Transverse colon (tissue), 4 donors: ENCODE data around the gene CFAP58. TPM values are rescaled to one million over a fixed set of nuclear protein-coding genes. Genes with fewer than 3 reads are reported as not detected.

Experiments used
- DNase-seq: peaks from one replicate; pipeline ENCODE4 v3.0.0-alpha.2; 2019
- H3K27ac ChIP-seq, 4 donors: fragments of 200-600 bp; sonication (generic); 2 replicates each; pipeline ENCODE4 v1.5.1; 2016 to 2018; ENCODE audit warnings: inconsistent platforms in 4 of 4
- H3K27me3 ChIP-seq: fragments of 200-600 bp; sonication (generic); 2 replicates; pipeline ENCODE4 v1.5.1; 2017; ENCODE audit warnings: inconsistent platforms
- H3K36me3 ChIP-seq, 4 donors: fragments of 200-600 bp; sonication (generic); 2 replicates each; pipeline ENCODE4 v1.5.1; 2017 to 2019; ENCODE audit warnings: inconsistent platforms in 4 of 4
- H3K4me1 ChIP-seq, 4 donors: fragments of 200-600 bp; sonication (generic); 2 replicates each; pipeline ENCODE4 v1.5.1; 2017 to 2020; ENCODE audit warnings: inconsistent platforms in 4 of 4
- H3K4me3 ChIP-seq, 4 donors: fragments of 200-600 bp; sonication (generic); 1 replicate in 1 of 4; 2 replicates in 3 of 4; pipeline versions ENCODE4 v1.5.1 to v1.6.1; 2017 to 2019; ENCODE audit warnings: inconsistent platforms in 4 of 4
- H3K9me3 ChIP-seq, 2 donors: fragments of 200-600 bp; sonication (generic); 2 replicates each; pipeline ENCODE4 v1.5.1; 2017 to 2019; ENCODE audit warnings: inconsistent platforms in 2 of 2
- EP300 ChIP-seq: sonication (generic); formaldehyde crosslinking; IDR thresholded peaks from one replicate; pipeline ENCODE4 v1.6.1; 2017; ENCODE audit warnings: antibody characterized with exemption, low read depth
- POLR2A ChIP-seq: fragments of 450-650 bp; IDR thresholded peaks from one replicate; pipeline ENCODE4 v1.6.1; 2016; ENCODE audit warnings: antibody characterized with exemption, mild to moderate bottlenecking, moderate library complexity
- POLR2AphosphoS5 ChIP-seq, 3 donors: sonication (generic); formaldehyde crosslinking; IDR thresholded peaks; one replicate each; pipeline ENCODE4 v1.6.1; 2016; ENCODE audit warnings: antibody characterized with exemption in 3 of 3
- WGBS, 2 donors: methylation state at CpG; one replicate each; pipeline ENCODE4 v1.1.5; 2018; ENCODE audit warnings: low coverage in 1 of 2; 5-methylcytosine and 5-hydroxymethylcytosine counted together
- in situ Hi-C, 4 donors: fragments of 200-750 bp; cut with MboI; loops; one replicate each; pipeline versions ENCODE4 v1.15.0 to v1.15.1; 2017; ENCODE audit warnings: low sequenced_read_pairs in 3 of 4, low pct_ligation_motif_present in 1 of 4, low pct_unique_long_range_greater_than_20kb in 1 of 4
- intact Hi-C: fragments of 100-400 bp; cut with DNase I; formaldehyde crosslinking; loops from one replicate; pipeline ENCODE4 v1.15.1; 2023; ENCODE audit warnings: low total_unique reads
- total RNA-seq, 4 donors: library from RNA; depleted of rRNA; stranded (reverse); fragments of >200 nt; gene quantifications; one replicate each; pipeline ENCODE4 v1.1.0, GENCODE V29; 2016
- TF ChIP-seq, protein P1 (sequence below), 5 experiments: fragments of 200-600 bp in 3 of 5; fragments of 450-650 bp in 2 of 5; sonication (generic) in 3 of 5; IDR thresholded peaks; 1 replicate in 2 of 5; 2 replicates in 3 of 5; pipeline ENCODE4 v1.5.1; 2016 to 2017; ENCODE audit warnings: antibody characterized with exemption in 5 of 5, inconsistent platforms in 3 of 5, mild to moderate bottlenecking in 2 of 5, moderate library complexity in 1 of 5

The CFAP58 gene
- total RNA-seq, 4 donors from 2014 or later: 0.16 to 0.27 TPM; not detected in 2

DNA sequence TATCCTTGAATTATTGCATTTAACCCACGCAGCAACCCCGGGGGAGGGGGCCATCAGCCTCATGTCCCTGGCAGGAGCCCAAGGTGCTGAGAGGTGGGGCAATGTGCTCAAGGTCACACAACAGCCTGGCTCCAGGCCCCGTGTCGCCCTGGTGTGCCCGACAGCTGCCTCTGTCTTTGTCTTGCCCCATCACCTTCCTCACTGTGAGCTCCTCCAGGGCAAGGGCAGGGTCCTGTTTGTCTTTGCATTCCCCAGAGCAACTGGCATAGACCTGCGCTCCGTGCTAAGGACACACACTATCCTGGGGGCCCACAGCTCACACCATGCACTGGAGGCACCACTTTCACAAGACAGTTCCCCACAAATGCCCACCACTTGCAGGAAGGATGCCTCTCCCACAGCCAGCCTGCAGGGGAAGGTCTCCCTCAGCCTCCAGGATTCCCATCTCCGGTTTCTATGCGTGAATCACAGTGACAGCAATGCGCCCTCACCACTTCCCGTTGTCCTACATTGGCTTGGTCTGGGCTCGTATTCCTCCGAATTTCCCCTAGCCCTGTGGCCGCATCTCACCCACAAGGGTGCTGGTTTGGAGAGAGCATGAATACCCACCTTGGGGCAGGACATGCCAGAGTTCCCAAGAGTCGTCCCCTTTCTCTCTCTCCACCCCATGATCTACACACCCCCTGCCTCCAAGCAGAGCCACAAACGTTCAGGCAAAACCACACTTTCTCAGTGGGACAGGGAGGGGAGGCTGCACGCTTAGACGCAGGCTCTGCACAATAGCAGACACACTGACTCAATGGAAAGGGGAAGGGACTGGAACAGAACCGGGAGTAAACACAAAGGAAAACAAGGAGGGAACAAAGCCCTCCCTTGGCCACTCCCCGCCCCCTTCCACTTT, 25.6 kb upstream of the CFAP58 start:
- no peak for TF ChIP-seq POLR2A
- peak in 1 of 3 donors; percentile 44 for TF ChIP-seq POLR2AphosphoS5 (IDR thresholded peaks at IDR 0.05)
- Histone ChIP-seq H3K27ac (peak overlapping the region; percentile 74 to 90 (median 82)), H3K4me1 (peaks cover 58 to 98% (median 70%) of the 10 kb centered on the region in 4 donors), H3K9me3 (no peaks in the 10 kb centered on the region), H3K27me3 (no peaks in the 10 kb centered on the region), H3K4me3 (no peak overlapping the region), H3K36me3 (no peaks in the 10 kb centered on the region)
- intact Hi-C loops (no loop called here), in situ Hi-C loops (no loop called here)
- WGBS, 2 donors: 57 to 65% methylated on average over 2 to 20 of the region's 20 CpGs
- DNase-seq: no peak

DNA sequence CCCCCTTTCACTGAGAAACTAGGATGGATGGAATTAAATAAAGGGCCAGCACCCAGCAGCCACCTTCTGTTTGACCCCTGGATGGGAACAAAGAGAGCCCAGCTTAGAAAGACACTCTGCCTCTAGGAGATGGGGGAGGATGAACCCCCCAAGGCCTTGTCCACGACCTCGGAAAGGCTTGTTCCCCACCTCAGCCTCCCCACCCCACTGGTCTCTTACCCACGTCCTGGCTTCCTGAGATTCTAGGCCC, 25.1 kb upstream of the CFAP58 start:
- peaks cover 52 to 96% (median 72%) of the 10 kb centered on the region in 4 donors for H3K4me1 ChIP-seq
- in situ Hi-C loops: no loop called here
- DNase-seq: no peak

DNA sequence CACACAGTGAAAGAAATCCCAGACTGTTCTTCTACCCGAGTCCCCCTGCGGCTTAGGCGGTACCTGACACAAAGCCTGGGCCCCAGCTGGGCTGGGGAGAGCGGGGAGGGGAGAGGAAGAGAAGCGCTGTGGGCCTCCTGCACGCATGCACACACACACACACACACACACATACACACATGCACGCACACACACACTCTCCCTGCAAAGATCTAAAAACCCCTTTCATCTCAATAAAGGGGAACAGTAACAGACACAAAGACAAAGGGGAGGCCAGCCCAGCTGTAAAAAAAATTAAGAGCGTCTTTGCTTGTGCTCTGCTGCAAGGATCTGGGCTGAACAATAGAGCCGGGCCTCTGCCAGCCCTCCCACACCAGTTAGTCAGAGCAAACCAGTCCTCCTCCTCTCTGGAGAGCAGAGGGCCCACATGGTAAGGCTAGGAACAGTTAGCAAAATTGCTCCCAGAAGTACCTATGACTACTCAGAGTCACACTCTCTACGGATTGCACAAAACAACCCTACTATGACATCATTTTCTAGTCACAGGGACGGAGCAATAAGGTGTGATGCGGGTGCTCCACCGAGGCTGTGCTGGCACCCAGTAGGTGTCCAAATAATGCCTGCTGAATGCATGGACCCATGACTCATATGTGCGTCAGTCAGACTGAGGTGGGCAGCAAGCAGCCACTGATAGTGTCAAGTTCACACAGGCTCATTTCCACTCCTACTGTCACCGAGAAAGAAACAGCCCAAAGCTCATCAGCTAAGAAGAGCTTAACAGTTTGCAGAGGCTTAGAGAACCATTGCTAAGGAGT, 24.5 kb upstream of the CFAP58 start:
- H3K9me3 ChIP-seq: no peaks in the 10 kb centered on the region
- H3K36me3 ChIP-seq: no peaks in the 10 kb centered on the region
- H3K4me1 ChIP-seq: peaks cover 54 to 97% (median 76%) of the 10 kb centered on the region in 4 donors
- no peak for DNase-seq
- H3K27me3 ChIP-seq: no peaks in the 10 kb centered on the region
- in situ Hi-C loops: no loop called here
- intact Hi-C loops: no loop called here
- peak overlapping the region in 1 of 4 donors; percentile 15 for H3K4me3 ChIP-seq
- WGBS, 2 donors: 42% methylated on average over 15 of the region's 15 CpGs; no CpG with 5 or more reads in 1 of the 2 donors
- H3K27ac ChIP-seq: peak overlapping the region; percentile 74 to 90 (median 82)
- peak in 1 of 3 donors; percentile 32 for TF ChIP-seq POLR2AphosphoS5 (IDR thresholded peaks at IDR 0.05)
- TF ChIP-seq POLR2A: no peak
- TF ChIP-seq, protein P1, sequence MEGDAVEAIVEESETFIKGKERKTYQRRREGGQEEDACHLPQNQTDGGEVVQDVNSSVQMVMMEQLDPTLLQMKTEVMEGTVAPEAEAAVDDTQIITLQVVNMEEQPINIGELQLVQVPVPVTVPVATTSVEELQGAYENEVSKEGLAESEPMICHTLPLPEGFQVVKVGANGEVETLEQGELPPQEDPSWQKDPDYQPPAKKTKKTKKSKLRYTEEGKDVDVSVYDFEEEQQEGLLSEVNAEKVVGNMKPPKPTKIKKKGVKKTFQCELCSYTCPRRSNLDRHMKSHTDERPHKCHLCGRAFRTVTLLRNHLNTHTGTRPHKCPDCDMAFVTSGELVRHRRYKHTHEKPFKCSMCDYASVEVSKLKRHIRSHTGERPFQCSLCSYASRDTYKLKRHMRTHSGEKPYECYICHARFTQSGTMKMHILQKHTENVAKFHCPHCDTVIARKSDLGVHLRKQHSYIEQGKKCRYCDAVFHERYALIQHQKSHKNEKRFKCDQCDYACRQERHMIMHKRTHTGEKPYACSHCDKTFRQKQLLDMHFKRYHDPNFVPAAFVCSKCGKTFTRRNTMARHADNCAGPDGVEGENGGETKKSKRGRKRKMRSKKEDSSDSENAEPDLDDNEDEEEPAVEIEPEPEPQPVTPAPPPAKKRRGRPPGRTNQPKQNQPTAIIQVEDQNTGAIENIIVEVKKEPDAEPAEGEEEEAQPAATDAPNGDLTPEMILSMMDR (IDR thresholded peaks at IDR 0.05): no peak

More for the DNA sequence above, 25.1 kb upstream of the CFAP58 start:
- H3K27ac ChIP-seq: peak overlapping the region; percentile 74 to 90 (median 82)
- no peaks in the 10 kb centered on the region for H3K9me3 ChIP-seq
- peak overlapping the region in 1 of 4 donors; percentile 15 for H3K4me3 ChIP-seq
- no peak for TF ChIP-seq EP300
- TF ChIP-seq, protein P1 (IDR thresholded peaks at IDR 0.05): no peak
- no peaks in the 10 kb centered on the region for H3K27me3 ChIP-seq
- H3K36me3 ChIP-seq: no peaks in the 10 kb centered on the region
- intact Hi-C loops: no loop called here
- WGBS, 2 donors: 64% methylated on average over 3 of the region's 3 CpGs; no CpG with 5 or more reads in 1 of the 2 donors

DNA sequence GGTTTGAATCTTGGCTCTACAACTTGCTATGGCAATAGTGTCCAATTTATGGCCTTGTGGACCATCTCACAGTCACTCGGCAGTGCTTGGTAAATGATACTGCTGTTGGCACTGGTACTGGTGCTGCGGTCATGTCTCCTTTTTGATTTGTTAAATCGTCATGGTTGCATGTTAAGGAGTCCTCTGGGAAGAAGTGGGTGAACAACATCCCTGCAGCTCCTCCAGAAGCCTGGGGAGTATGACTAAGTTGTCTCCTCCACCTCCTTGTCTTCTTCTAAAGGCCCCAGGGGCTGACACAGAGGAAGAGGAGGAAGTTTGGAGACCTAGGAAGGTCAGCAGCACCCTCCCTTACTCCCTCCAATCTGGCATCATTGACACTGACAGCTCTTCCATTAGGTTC, 23.9 kb upstream of the CFAP58 start:
- H3K4me1 ChIP-seq: peaks cover 59 to 97% (median 76%) of the 10 kb centered on the region in 4 donors
- TF ChIP-seq, protein P1 (IDR thresholded peaks at IDR 0.05): no peak
- no peak for TF ChIP-seq POLR2AphosphoS5 (IDR thresholded peaks at IDR 0.05)
- no peak for TF ChIP-seq POLR2A
- TF ChIP-seq EP300: no peak
- H3K4me3 ChIP-seq: no peak overlapping the region
- no peaks in the 10 kb centered on the region for H3K36me3 ChIP-seq
- in situ Hi-C loops: no loop called here
- no peaks in the 10 kb centered on the region for H3K27me3 ChIP-seq
- WGBS, 2 donors: 76% methylated on average over 3 of the region's 3 CpGs; no CpG with 5 or more reads in 1 of the 2 donors
- no peaks in the 10 kb centered on the region for H3K9me3 ChIP-seq
- H3K27ac ChIP-seq: peak overlapping the region; percentile 74 to 90 (median 82)
- no peak for DNase-seq
- intact Hi-C loops: no loop called here
